GM21367 (cell line): ENCODE results near the gene ANK3.

Source experiments
- ATAC-seq: cut with Tn5 transposase; IDR thresholded peaks from one replicate; pipeline ENCODE4 v1.9.1; 2021; ENCODE audit not compliant: unreplicated experiment

ANK3 gene

DNA sequence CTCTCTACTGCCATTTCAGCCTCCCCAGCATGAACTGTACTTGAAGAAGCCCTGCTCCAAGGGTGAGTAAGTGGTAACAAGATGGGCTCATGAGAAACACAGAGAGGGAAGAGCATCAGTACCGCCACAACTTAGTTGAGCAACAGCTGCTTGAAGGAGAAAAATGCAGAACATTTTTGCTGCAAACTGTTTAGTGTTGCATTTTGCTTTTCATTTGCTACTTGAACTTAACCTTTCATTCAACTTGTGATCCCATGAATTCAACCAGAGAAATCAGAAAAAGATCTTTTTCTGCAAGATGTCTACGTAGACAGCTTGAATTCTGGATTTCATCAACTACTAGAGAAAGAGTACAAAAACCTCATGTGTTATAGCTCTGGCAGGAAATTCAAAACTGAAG lies 40.7 kb downstream of the ANK3 start:
- no peak for ATAC-seq

DNA sequence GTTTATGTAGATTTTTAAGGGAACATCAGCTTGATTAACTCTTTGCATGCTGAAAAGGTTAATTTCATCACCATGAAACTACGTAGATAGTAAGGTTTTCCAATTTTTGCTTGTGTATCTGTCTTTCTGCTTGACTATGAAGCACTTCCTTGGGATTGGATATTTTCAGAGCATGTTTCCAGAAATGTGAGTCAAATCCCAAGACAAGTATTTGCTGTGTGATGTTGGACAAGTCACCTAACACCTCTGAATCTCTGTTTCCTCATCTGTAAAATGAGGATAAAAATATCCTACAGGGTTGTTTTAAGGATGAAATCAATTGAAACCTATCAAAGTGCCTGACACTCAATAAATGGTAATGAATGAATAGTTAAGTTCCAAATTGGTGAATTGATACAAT lies 42.4 kb downstream of the ANK3 start:
- no peak for ATAC-seq

DNA sequence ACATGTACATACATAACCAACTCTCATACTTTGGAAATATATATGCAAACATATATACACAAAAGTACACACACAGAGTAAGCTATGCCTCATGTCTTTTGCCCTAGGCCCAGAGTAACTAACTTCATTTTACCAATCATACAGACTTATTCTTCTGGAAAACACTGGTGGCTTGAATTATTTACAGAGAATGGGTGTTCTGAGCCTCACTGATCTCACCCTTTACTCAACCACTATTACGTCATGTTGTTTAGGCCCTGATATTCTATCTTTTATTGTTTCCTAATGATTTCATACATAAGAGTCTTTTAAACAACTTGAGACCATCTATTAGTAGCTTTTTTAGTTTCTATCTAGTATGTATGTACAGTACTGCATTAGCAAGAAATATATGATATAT lies 43.0 kb downstream of the ANK3 start:
- ATAC-seq = no peak

DNA sequence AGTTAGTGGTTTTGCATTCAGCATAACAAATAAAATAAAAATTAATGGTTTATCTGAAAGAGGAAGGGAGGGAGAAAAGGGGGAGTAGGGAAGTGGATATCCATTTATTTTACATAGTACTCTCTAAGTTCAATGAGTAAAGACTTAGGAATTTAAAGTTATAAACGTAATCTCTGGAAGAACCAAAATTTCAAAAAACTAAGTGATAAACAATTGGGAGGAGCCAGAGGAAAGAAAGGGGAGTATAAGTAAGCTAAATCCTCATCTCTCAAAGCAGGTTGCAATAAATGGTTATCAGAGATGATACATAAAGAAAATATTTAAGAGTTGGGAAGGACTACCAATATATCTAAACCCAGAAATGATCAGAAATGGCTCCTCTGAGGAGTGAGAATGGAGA lies 46.4 kb downstream of the ANK3 start:
- no peak for ATAC-seq

DNA sequence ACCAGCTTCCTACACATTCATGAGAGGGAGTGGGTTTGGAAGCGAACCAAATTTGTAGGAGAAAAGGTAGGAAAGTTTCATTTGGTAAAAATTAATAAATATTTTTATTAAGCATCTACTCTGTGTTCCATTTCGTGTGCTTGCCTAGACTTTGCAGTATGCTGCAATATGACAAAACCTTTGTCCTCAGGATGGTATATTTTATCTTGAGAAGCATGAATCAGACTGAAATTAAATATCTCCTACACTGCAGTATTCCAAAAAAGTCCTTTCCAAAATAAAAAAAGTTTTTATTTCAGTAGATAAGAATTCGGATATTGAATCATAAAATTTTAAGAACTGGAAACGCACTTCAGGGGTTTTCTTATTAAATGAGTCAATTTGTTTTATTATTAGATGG lies 47.7 kb downstream of the ANK3 start:
- ATAC-seq = no peak

DNA sequence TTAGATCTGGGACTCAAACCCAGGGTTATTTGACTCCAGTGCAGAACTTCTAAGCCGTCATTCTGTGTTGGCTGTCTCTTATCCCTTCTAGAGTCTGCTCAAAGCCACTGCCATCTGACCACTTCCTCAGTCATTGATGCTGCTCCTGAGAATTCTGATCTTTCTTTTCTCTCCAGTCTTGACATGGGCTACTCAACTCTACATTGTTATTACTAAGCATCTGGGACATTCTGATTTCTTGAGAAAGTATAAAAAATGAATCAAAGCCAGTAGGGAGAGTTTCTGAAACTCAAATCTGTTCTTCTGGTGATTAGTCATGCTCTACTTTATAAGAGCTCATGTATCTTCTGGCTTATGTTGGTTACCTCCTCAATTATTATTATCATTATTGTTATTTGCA lies 48.7 kb downstream of the ANK3 start:
- no peak for ATAC-seq

DNA sequence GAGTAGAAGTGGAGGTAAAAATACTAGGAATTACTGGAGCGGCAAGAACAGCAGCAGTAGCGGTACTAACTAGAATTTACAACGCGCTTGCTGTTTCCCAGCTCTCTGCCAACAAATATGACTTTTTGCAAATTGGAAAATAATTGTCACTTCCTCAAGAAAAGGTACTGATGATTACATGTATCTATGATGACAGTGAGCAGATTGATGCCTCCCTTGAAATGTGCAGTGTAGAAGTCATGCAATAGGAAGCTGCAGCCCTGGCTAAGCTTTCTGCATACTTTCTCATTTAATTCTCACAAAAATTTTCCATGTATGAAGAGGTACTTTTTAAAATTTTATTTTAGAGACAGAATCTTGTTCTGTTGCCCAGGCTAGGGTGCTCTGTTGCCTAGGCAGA lies 49.9 kb downstream of the ANK3 start:
- no peak for ATAC-seq

DNA sequence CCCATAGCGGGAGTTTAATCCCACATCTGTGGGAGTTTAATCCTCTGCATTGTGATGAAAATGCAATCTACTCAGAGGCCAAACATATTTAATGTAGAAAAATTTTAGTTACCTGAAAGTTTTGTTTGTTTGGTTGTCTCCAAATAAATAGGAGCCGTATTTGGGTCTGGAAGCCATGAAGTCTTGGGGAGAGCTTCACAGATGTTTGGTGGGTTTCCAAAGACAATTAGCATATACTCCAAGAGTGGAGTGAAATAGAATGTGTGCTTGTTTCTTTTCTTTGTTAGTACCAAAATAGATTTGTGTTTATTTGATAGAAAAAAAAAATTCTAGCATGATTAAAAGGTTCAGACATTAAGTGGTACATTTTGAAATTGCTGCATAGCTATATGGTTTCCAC lies 50.9 kb downstream of the ANK3 start:
- ATAC-seq = no peak

DNA sequence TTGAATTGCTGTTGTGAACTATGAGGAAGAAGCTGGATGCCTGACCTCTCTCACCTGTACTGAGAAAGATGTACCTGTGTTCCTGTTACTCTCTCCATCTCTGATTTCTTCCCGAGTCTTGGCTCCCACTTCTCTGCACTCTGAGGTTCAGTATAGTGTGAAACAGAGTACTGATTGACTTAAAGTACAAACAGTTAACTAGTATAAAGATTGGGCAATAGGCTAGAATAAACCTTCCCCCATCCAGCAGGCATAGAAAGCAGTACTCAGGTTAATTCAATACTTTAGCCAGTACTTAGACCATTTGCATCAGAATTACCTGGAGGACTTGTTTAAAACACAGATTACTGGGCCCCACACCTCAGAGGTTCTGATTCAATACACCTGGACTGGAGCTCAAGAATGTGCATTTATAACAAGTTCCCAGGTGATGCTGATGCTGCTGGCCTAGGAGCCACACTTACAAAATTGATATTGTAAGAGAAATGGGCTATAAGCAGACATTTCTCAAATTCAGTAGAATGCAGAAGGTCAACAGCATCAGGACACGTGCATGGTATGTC lies 51.6 kb downstream of the ANK3 start:
- no peak for ATAC-seq

DNA sequence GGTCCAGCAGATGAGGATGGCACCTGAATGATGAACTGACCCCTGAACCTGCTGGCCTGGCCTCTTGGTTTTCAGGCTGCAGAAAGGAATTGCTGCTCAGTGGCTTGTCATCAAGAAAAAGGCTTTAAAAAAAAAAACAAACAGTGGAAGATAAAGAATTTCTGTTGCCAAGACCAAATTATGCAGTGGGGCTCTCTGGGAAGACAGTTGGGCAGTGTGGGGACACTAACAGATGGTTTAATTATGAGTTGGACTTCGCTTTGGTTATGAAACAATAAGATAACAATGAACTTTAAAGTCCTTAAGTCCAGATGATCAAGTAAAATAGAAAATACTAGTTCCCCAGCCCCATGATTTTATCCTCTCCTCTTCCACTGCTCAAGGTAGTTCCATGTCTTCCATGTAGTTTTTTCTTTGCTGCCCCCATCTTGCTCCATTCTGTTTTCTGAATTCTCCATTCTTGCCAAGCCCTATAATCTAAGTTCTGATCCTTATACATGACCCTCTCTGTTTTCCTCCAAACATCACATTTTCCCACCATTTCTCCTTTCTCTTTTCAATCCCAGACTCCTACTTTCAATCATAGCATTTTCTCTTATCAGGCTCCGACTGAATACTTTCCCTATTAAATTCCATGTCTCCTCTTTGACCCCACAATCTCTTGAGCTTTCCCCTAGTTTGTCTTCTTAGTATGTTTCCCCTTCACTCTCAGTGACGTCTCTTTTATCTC lies 52.6 kb downstream of the ANK3 start:
- no peak for ATAC-seq

DNA sequence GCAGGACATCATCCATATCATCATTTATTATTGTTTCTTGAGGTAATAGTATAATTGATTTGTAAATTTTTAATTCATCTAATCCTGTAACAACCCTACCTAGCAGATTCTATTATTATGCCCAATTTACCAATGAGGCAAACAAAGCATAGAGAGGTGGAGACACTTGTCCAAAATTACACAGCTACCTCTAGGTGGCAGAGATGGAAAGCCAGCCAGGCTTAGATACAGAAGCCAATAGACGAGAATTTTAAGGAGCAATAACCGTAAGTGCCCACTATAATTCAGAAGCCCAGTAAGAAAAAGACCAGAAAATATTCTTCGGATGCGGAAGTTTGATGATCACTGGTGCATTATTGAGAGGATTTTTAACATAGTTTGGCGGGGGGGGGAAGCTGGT lies 54.0 kb downstream of the ANK3 start:
- no peak for ATAC-seq

DNA sequence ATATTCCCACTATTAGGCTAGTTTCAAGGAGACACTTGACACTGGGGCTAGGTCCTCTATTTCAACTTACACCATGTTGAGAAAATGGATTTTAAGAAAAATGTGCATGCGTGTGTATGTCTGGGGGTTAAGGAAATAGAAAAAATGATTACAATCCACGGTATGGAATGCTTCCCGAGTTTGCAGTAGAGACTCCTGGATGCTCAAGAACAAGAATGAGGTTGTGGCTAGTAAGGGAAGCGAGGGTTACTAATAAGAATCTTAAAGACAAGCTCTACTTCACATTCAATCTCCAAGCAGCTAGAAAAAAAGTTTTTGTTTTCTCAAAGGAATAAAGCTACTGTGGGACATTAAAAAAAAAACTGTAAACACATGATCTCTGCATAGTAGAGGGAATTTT lies 54.7 kb downstream of the ANK3 start:
- no peak for ATAC-seq

DNA sequence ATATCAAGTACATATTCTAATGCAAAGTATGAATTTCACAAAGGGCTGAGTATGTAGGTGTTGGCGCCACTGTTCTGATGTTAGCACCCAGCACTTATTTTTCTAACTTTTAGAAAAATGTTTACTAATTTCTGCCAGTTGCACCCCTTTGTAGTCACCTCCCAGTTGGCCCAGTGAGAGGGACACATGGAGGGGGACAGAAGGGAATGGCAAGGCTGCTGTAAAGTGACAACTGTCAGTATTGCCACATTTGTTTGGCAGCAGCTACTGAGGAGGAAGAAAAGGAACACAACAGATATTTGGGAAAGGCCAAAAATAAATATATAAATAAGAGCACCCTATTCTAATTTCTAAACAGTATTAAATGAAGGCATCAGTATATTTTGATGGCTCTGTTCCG lies 57.3 kb downstream of the ANK3 start:
- no peak for ATAC-seq

DNA sequence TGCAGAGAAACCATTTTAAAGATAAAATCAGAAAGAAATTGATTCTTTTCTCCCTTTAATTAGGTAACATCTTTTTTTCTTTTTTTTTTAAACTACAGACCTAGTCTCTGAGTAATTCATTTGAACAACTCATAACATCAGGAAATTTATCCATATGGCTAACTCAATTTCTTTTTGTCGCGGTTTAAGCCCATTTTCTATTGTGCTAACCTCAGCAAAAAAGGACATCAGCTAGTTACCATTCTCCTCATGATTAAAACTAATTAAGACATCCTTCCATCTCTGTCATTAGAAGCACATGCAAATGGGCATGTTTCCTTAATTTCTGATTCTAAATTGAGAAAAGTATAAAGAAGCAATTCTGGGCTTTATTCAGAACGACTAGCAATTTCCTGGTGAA lies 57.8 kb downstream of the ANK3 start:
- no peak for ATAC-seq

DNA sequence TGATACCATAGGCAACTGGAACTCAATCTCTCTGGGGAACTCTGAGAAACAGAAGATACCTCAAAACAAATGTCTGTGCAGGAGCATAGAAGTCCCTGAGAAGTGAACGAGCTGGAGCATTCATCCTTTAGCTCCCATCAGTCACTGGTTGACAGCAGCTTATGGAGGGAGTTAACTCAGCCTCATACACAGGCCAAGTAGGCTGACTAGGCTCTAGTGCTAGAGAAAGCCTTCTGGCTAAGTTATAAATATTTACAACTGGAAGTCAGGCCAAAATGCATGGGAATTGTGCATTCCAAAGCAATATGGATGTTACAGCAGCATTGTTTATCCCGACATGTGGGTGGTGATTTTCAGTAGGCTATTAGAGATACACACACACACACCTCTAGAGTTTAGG lies 66.5 kb downstream of the ANK3 start:
- ATAC-seq = no peak

DNA sequence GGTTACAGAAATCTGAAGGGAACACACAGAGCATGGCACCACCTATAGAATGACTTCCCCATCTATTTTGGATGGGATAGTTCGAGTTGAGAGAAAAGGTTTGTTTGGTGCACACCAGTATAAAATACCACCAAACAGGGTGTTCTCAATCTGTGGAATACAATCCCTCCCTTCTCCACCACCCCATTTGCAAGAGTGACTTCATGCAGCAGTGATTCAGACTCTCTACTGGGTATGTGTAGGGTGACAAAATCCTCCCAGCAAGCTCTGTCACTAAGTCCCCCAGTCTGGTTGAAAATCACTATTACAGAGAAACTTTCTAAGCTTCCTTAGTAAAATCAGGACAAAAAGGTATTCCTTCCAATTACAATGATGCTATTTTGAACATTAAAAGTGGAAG lies 69.0 kb downstream of the ANK3 start:
- no peak for ATAC-seq

DNA sequence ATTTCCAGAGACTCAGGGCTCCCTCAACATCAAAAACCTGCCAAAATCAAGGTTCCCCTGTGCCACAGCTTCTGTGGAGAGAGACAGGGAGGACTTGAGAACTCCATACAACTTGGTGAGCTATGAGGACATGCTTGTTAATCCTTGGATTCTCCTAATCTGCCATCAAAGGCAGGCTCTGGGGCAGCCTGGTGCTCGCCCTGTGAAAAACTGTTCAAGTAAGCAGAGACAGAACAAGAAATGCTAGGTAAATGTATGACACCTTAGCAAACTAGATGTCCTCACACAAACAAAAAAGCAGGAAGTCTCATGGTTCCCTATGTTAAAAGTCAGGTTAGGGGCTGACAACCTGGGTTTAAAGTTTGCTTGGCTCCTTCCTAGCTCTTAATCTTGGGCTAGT lies 73.6 kb downstream of the ANK3 start:
- ATAC-seq = no peak

DNA sequence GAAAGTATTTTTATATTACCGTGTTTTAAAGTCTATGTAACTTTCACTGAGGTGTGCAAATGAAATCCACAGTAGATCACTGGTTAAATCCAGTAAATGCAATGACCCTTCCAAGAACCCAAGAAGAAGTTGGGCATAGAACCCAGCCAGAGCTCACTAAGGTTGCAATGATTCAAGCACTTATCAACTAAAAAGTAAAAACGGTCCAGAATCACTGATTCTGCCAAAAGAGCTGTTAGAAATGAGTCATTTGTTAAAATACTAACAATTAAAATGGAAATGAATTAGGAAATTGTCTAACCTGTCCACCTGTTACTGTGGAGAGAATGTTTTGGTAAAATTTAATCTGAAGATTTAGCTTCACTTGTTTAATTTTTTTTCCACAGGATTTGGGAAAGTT lies 74.4 kb downstream of the ANK3 start:
- no peak for ATAC-seq

DNA sequence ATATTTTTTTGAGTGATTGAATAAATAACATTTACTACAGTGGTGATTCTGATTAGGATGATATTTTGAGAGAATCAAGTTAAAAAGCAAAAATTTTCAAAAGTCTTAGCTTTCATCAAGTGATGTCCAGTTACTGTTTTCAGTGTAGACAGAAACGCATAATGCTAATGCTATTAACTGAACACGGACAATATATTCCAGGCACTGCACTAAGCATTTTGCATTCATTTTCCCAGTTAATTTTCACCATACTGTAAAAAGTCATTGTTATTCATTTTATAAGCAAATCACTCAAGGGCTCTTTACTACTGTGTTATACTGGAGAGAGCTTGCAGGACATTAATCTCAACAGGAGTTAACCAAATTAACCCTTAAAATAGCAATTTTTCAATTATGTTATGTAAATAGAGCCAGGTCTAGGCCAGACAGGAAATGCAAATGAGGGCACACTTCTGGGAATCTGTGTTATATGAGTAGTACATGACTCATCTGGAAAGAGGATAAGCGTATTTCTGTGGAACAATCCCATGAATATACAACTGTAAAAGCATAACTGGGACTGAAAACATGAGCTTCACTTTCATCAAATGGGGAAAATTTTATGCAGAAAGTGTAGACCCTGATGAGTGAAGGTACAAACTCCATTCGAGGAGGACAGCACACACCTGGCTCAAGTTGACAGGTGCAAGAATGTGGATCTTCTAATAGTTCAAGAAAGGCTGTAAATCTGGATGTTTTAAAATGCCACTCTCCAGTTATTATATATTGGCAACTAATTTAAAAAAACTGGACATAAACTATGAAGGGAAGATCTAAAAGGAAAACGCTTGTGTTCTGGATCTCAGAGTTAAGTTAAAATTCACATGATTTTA lies 75.4 kb downstream of the ANK3 start:
- ATAC-seq = no peak

DNA sequence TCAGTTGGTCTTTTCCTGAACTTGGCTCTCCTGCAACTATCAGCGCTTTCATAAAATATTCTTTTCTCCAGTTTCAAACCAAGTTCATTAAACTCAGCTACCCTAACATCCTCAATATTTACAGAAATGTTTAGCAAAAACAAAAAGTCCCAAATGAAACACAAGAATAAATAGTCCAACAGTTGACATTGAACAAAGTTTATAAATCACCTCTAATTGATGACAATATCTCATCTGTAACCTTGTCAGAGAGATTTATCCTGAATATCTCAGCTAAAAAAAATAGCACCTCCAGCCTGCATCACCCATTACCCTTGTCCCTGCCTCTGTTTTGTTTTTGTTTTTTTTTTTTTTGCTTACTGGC lies 76.1 kb downstream of the ANK3 start:
- no peak for ATAC-seq

DNA sequence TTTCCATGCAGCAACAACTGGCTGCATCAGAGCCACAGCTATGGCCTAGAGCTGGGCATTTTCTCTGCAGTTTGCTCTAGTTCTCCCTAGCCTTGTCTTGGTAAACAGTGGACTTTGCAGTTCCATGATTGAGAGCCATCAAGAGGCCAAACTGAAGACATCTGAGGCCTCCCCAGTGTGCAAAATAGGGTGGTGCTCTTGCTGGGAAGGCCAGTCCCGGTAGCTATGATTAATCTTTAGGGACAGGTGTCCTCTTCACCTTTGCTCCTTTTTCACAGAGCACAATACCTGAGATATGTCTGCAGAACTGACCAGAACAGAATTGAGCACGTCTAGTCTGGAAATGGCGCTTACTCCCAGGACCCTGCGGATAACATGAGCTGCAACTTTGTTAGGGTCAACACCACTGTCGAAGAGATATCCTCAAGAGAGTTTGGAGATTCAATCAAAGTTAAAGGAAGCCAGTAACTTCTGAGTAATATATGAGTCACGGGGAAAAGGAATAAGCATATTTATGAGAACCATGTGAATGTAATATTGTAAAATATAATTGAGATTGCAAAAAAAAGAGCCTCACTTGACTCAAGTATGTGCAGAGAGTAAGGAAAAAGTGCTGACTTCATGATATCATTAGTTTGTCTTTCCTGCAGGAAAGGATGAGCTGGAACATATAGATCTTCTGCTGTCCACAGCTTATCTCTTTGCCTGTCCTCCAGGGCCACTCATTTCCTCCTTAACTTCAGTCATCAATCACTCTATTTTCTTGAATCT lies 76.7 kb downstream of the ANK3 start:
- ATAC-seq = no peak

DNA sequence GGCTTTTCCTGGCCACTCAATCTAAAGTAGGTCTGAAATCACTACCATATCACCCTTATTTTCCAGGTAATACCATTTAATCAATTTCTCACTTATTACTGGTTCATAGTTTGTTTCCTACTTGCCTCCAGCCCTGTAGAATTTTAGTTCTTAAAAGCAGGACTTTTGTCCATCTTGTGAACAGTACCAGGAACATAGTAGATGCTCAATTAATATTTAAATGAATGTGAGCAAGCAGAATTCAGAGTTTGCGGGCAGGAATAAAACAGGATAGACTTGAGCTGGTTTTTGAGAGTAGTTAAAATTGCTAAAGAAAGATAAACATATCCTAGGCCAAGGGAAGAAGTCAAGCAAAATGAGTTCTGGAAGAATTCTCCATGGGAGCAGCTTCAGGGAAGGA lies 77.9 kb downstream of the ANK3 start:
- ATAC-seq = no peak
